ENCODE results near the gene SKIC2.

DNA sequence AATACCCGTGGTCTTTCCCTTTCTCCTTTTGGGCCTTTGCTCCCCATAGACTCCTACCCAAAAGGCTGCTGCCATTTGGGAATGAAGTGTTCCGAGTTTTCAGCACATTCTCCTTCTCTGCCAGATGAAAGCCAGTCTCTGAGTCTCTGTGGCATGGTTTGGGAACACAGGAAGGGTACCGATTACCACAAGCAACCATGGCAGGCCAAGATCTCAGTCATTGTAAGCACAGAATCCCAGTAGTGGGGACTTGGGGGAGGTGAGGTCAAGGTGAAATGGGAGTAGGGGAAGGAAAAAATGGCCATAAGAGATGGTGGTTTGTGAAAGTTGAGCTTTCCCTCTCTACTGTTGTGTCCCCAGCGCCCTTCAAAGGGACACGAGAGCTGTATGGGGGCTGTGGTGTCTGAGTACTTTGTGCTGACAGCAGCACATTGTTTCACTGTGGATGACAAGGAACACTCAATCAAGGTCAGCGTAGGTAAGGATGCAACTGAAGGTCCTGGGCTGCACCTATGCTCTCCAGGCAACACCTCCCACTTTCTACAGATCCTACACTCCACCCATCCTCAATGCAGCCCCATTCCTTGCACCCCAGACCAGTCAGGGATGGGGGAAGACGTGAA lies 8.9 kb upstream of the SKIC2 start:
- TF ChIP-seq BRCA1 (IDR thresholded peaks at IDR 0.05; ENCODE audit: low read depth, low read length) (no peak), SRF (IDR thresholded peaks at IDR 0.05; ENCODE audit: low read depth, low read length) (no peak)
